HFFc6 (cell line): Measurements from ENCODE around the gene ATP8A1. TPM values are rescaled to one million over a fixed set of nuclear protein-coding genes. Genes with fewer than 3 reads are reported as not detected.

Experiments used
- DNase-seq: peaks from one replicate; pipeline ENCODE4 v3.0.0-alpha.2; 2018
- H3K27ac Mint-ChIP-seq: 2 replicates; pipeline ENCODE4 v1.8.0; 2020; ENCODE audit warnings: mild to moderate bottlenecking, mixed read lengths
- H3K27me3 Mint-ChIP-seq: 2 replicates; pipeline ENCODE4 v1.8.0; 2021; ENCODE audit warnings: mild to moderate bottlenecking, moderate library complexity, mixed read lengths; ENCODE audit not compliant: insufficient read depth
- H3K36me3 Mint-ChIP-seq: 2 replicates; pipeline ENCODE4 v1.8.0; 2021; ENCODE audit warnings: low read depth, mixed read lengths
- H3K4me1 Mint-ChIP-seq: 2 replicates; pipeline ENCODE4 v1.8.0; 2020; ENCODE audit warnings: low read depth, mixed read lengths
- H3K4me3 Mint-ChIP-seq: 2 replicates; pipeline ENCODE4 v1.8.0; 2020; ENCODE audit warnings: mild to moderate bottlenecking, moderate library complexity, mixed read lengths
- H3K9me3 Mint-ChIP-seq: 2 replicates; pipeline ENCODE4 v1.8.0; 2020; ENCODE audit warnings: mild to moderate bottlenecking, mixed read lengths
- CTCF ChIP-seq: fragments of 200-600 bp; sonication (generic); IDR thresholded peaks from 2 replicates; pipeline ENCODE4 v1.5.0; 2021; ENCODE audit warnings: antibody characterized with exemption, mild to moderate bottlenecking
- total RNA-seq, 6 experiments: library from RNA; stranded (reverse); fragmentation: NEBNext Ultra II Directional; extraction: Animal tissue kit (Norgen Biotek cat#: 25700); gene quantifications; 2 replicates in 1 of 6; 3 replicates in 5 of 6; pipeline ENCODE4 v1.2.3, GENCODE V29; 2021

The ATP8A1 gene
- total RNA-seq, 6 experiments from 2014 or later, result 0.03 to 0.28 (median 0.11) TPM

DNA sequence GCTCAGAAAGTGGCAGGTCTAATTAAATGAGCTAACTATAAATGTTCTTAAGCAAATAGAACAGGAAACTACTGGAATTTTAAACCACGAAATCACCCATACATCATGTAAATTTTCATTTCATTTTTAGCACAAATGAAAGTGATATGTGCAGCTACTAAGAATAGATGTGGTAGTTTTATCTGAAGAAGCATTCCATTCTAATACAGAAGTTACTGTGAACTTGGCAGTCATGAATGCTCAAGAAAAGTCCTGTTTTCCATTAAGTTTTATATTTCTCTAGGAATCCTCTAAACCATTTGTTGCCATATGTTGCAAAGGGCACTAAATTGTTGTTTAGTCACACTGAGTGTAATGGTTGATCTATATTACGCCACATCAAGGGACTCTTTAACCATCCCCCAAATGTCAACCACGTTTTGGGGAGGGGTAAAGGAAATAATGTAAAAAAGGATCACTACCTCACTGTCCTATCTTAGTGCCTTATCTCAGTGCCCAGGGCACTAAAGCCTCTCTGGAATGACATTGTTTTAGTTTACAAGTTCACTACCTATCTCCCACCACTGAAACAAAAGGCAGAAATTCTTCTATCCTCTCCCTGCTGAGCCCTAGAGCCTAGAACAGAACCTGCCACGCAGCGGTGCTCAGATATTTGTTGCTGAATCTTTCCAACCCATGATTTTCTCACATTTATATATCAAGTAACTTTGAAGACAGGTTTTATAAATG is 141.6 kb downstream of the ATP8A1 start:
- Mint-ChIP-seq H3K27ac (no peak overlapping the region), H3K4me3 (no peak overlapping the region), H3K36me3 (no peaks in the 10 kb centered on the region), H3K27me3 (no peaks in the 10 kb centered on the region; the same call in 1 of the 2 replicates), H3K4me1 (no peaks in the 10 kb centered on the region), H3K9me3 (no peaks in the 10 kb centered on the region)
- TF ChIP-seq CTCF, result no peak
- no peak for DNase-seq

GRCh38 chr4:42513748-42514492 is 143.0 kb downstream of the ATP8A1 start:
- Mint-ChIP-seq H3K9me3 (no peaks in the 10 kb centered on the region), H3K4me1 (no peaks in the 10 kb centered on the region)

DNA sequence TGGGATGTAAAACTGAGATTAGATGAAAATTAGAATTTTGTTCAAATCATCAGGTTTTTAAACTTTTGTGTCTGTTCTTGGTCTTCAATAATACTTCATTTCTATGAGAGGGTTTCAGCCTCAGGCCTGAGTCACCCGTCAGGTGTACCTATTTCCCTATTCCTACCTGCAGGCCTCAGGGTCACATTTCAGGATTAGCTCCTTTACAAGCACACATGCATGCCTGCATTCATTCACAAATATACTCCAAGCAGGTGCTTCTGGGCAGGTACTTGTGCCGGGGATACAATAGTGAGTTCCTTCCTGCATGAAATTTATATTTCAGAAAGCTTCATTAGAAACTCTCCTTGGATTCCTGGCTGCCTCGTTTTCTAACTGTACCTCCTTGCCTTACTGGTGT is 144.7 kb downstream of the ATP8A1 start:
- Mint-ChIP-seq H3K36me3 (no peaks in the 10 kb centered on the region), H3K4me3 (no peak overlapping the region), H3K4me1 (no peaks in the 10 kb centered on the region), H3K27ac (no peak overlapping the region), H3K9me3 (no peaks in the 10 kb centered on the region), H3K27me3 (no peaks in the 10 kb centered on the region; the same call in 1 of the 2 replicates)
- DNase-seq, result no peak
- no peak for TF ChIP-seq CTCF

More at GRCh38 chr4:42513748-42514492, 143.0 kb downstream of the ATP8A1 start:
- no peak for DNase-seq
- TF ChIP-seq CTCF, result no peak
- Mint-ChIP-seq H3K27me3 (no peaks in the 10 kb centered on the region; the same call in 1 of the 2 replicates), H3K36me3 (no peaks in the 10 kb centered on the region), H3K4me3 (no peak overlapping the region), H3K27ac (no peak overlapping the region)

- Mint-ChIP-seq H3K4me1 (no peaks in the 10 kb centered on the region), H3K4me3 (no peak overlapping the region), H3K27me3 (no peaks in the 10 kb centered on the region; the same call in 1 of the 2 replicates), H3K9me3 (0 out of 2 replicates have a peak, but pooled peaks cover 4% of the 10 kb centered on the region), H3K36me3 (no peaks in the 10 kb centered on the region), H3K27ac (no peak overlapping the region)
- DNase-seq, result no peak
- TF ChIP-seq CTCF, result no peak
Observed at GRCh38 chr4:42510225-42510624, 146.7 kb downstream of the ATP8A1 start.

DNA sequence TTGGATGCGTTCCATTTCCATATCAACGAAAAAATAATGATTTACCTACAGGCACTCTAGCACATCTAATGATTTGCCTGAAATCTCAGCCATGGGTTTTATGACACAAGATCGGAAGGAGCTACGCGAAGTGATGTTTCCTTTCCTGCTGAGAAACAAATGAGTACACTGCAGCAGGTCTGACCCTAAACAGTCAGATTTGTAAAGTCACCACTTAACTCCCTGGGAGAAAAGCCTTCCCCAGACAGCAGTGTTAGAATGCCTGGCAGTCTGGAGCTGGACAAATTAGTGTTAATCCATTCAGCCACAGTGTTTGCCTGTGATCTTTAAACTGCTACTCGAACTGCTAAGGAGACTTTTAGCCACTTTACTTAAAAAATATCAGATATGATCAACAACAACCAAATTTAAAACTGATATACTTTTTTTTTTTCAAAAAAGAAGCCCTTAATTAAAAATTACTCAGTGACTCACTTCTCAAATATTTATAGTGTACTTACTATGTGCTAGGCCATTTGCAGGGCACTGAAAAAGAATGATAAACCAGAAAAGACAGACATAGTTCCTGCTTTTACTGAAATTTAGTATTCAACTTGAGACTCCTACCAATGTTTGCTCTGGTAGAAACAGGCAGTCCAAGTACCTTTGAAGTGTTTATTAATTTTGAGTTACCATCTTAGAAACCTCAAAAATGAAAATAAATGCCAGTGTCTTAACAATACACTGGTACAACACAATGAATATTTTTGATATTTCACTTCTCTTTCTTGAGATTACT is 155.1 kb downstream of the ATP8A1 start:
- Mint-ChIP-seq H3K36me3 (no peaks in the 10 kb centered on the region), H3K27me3 (no peaks in the 10 kb centered on the region), H3K4me3 (no peak overlapping the region), H3K4me1 (no peaks in the 10 kb centered on the region), H3K27ac (no peak overlapping the region), H3K9me3 (peaks cover 4% of the 10 kb centered on the region; the same call in 1 of the 2 replicates)
- TF ChIP-seq CTCF, result no peak
- DNase-seq, result no peak
